Measurements from ENCODE around the gene C15orf39.
"Not testable (repeated sequence)": the region's sequence is repeated elsewhere in the genome, so short reads cannot be mapped to it uniquely, and the experiment has no call there.

C15orf39 gene

DNA sequence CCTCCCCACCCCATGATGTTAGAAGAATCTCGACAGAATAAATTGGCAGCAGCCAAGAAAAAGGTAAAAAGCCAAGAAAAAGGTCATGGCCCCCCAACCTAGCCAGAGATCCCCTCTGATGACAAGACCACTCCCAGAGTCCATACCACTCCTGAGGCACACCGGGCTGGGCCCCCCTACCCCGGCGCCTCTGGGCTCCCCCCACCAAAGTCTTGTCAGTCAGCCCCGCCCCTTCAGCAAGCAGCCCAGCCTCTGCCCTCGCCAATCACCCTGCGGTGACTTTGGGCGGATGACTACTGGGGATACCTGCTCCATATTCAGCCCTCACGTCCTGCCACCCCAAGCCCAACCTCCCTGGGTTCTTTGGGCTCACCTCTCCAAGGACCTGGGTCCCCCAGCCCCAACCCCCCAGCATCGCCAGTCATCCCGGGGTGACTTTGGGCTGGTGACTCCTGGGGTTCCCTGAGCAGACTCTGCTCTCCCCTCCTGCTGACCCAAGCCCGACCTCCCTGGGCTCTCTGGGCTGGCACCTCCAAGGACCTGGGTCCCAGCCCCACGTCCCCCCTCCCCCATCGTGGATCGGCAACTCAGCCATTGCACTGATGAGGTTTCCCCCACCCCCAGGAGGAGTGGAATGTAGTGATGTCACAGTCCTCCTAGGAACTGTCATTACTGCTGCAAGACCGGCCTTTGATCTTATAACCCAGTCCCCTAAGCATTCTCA lies 57.1 kb downstream of the C15orf39 start:
- not testable (repeated sequence) for H3K4me3 ChIP-seq (ENCODE audit: low read length); H3K9ac ChIP-seq (ENCODE audit: low read length); H3K36me3 ChIP-seq (ENCODE audit: control insufficient read depth, insufficient read depth, low read length); H3K27ac ChIP-seq (ENCODE audit: low read depth, low read length); H3K4me1 ChIP-seq (ENCODE audit: control insufficient read depth, insufficient read depth, low read length); H3K27me3 ChIP-seq (ENCODE audit: control insufficient read depth, insufficient read depth, low read length)

DNA sequence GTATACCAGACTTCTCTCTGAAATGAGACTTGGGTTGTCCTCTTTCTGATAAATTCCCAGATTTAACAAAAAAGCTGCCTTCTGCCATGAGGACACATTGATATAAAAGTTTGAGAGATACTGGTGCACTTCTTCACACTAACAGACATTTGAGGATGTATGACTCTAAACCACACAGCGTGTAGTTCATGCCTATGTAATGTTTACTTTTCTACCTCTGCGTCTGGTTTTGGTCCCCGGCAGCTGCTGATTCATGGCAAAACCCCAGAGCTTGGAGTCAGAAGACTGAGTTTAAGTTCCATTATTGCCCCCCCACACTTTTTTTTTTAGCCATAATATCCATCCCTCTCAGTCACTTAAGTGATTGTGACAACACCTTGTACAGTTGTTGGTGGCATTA lies 58.2 kb downstream of the C15orf39 start:
- not testable (repeated sequence) for H3K4me1 ChIP-seq (ENCODE audit: control insufficient read depth, insufficient read depth, low read length)

More for the DNA sequence above, 58.2 kb downstream of the C15orf39 start:
- H3K9ac ChIP-seq (ENCODE audit: low read length); H3K4me3 ChIP-seq (ENCODE audit: low read length); H3K27ac ChIP-seq (ENCODE audit: low read depth, low read length); H3K27me3 ChIP-seq (ENCODE audit: control insufficient read depth, insufficient read depth, low read length); H3K36me3 ChIP-seq (ENCODE audit: control insufficient read depth, insufficient read depth, low read length): not testable (repeated sequence)
